ENCODE data around the gene HES7. TPM values are rescaled to one million over a fixed set of nuclear protein-coding genes. Genes with fewer than 3 reads are reported as not detected.
A peak's percentile ranks its signal among the peaks of the same experiment; 100 is the strongest.

HES7 gene
- total and polyA plus RNA-seq, 7 donors, result 0.16 TPM; not detected in 6

- H3K27me3 ChIP-seq, result peaks cover 14 to 31% (median 30%) of the 10 kb centered on the region in 3 donors
- no peaks in the 10 kb centered on the region for H3K36me3 ChIP-seq
- no peak overlapping the region for H3K4me3 ChIP-seq
- H3K27ac ChIP-seq, result no peak overlapping the region
- H3K9me3 ChIP-seq, result no peaks in the 10 kb centered on the region
- peaks cover 0 to 10% (median 8%) of the 10 kb centered on the region in 4 donors for H3K4me1 ChIP-seq
- TF ChIP-seq CTCF (IDR thresholded peaks at IDR 0.05), result no peak
- no peak for TF ChIP-seq POLR2A (IDR thresholded peaks at IDR 0.05)
- no peak for TF ChIP-seq POLR2AphosphoS5 (IDR thresholded peaks at IDR 0.05)
- no peak for TF ChIP-seq EP300 (IDR thresholded peaks at IDR 0.05)
- 74 to 82% methylated on average over 5 of the region's 5 CpGs for WGBS, 2 donors
- DNase-seq, result no peak
- intact Hi-C loops (cut with DNase I), result no loop called here
Observed at GRCh38 chr17:8105957-8106398, 17.9 kb downstream of the HES7 start.

GRCh38 chr17:8104911-8105310 is 19.0 kb downstream of the HES7 start:
- intact Hi-C loops (cut with DNase I), result no loop called here
- H3K9me3 ChIP-seq, result no peaks in the 10 kb centered on the region
- no peak overlapping the region for H3K4me3 ChIP-seq
- WGBS, 2 donors, result 72 to 89% methylated on average over 8 of the region's 8 CpGs
- no peaks in the 10 kb centered on the region for H3K36me3 ChIP-seq
- peaks cover 4 to 20% (median 20%) of the 10 kb centered on the region in 3 donors for H3K27me3 ChIP-seq
- no peak for TF ChIP-seq CTCF (IDR thresholded peaks at IDR 0.05)
- TF ChIP-seq POLR2A (IDR thresholded peaks at IDR 0.05), result no peak
- no peak for TF ChIP-seq POLR2AphosphoS5 (IDR thresholded peaks at IDR 0.05)
- no peak for TF ChIP-seq EP300 (IDR thresholded peaks at IDR 0.05)
- no peak overlapping the region for H3K27ac ChIP-seq
- H3K4me1 ChIP-seq, result peaks cover 0 to 5% (median 4%) of the 10 kb centered on the region in 4 donors
- no peak for DNase-seq

- Histone ChIP-seq H3K27ac (no peak overlapping the region), H3K36me3 (no peaks in the 10 kb centered on the region), H3K27me3 (peaks cover 0 to 7% (median 6%) of the 10 kb centered on the region in 3 donors), H3K4me1 (no peaks in the 10 kb centered on the region), H3K9me3 (no peaks in the 10 kb centered on the region), H3K4me3 (no peak overlapping the region)
- intact Hi-C loops (cut with DNase I), result no loop called here
- 62 to 85% methylated on average over 4 of the region's 4 CpGs for WGBS, 2 donors
- peak; percentile 27 for DNase-seq
- TF ChIP-seq POLR2A (IDR thresholded peaks at IDR 0.05) (no peak), POLR2AphosphoS5 (IDR thresholded peaks at IDR 0.05) (no peak), CTCF (IDR thresholded peaks at IDR 0.05) (no peak), EP300 (IDR thresholded peaks at IDR 0.05) (no peak)
Observed at GRCh38 chr17:8103549-8103948, 20.4 kb downstream of the HES7 start.

- 75 to 89% methylated on average over 6 of the region's 6 CpGs for WGBS, 2 donors
- H3K27ac ChIP-seq, result no peak overlapping the region
- no peak for TF ChIP-seq POLR2A (IDR thresholded peaks at IDR 0.05)
- no peak for TF ChIP-seq EP300 (IDR thresholded peaks at IDR 0.05)
- TF ChIP-seq POLR2AphosphoS5 (IDR thresholded peaks at IDR 0.05), result no peak
- TF ChIP-seq CTCF (IDR thresholded peaks at IDR 0.05), result no peak
- intact Hi-C loops (cut with DNase I), result no loop called here
- DNase-seq, result peak; percentile 40
- no peaks in the 10 kb centered on the region for H3K4me1 ChIP-seq
- H3K4me3 ChIP-seq, result no peak overlapping the region
- H3K36me3 ChIP-seq, result no peaks in the 10 kb centered on the region
- H3K9me3 ChIP-seq, result no peaks in the 10 kb centered on the region
- no peaks in the 10 kb centered on the region for H3K27me3 ChIP-seq
Observed at GRCh38 chr17:8101721-8102120, 22.2 kb downstream of the HES7 start.

GRCh38 chr17:8100763-8101162 is 23.1 kb downstream of the HES7 start:
- no peak overlapping the region for H3K27ac ChIP-seq
- H3K9me3 ChIP-seq, result no peaks in the 10 kb centered on the region
- TF ChIP-seq EP300 (IDR thresholded peaks at IDR 0.05), result no peak
- TF ChIP-seq CTCF (IDR thresholded peaks at IDR 0.05), result no peak
- TF ChIP-seq POLR2AphosphoS5 (IDR thresholded peaks at IDR 0.05), result no peak
- TF ChIP-seq POLR2A (IDR thresholded peaks at IDR 0.05), result no peak
- H3K27me3 ChIP-seq, result peaks cover 0 to 5% (median 0%) of the 10 kb centered on the region in 3 donors
- 71 to 81% methylated on average over 2 of the region's 2 CpGs for WGBS, 2 donors
- H3K4me1 ChIP-seq, result no peaks in the 10 kb centered on the region
- H3K4me3 ChIP-seq, result no peak overlapping the region
- no peaks in the 10 kb centered on the region for H3K36me3 ChIP-seq
- no peak for DNase-seq
- intact Hi-C loops (cut with DNase I), result no loop called here

Data from sigmoid colon (tissue), 7 donors.